Measurements from ENCODE around the gene TGOLN2. TPM values are rescaled to one million over a fixed set of nuclear protein-coding genes. Genes with fewer than 3 reads are reported as not detected.

The TGOLN2 gene
- total and polyA plus RNA-seq, 2 of the 13 experiments (the other 11 are each of a cell fraction or from before 2014, with no cell fraction given): 99.6 to 155 TPM

- TF ChIP-seq GMEB2 (CRISPR knock-in tag; IDR thresholded peaks at IDR 0.05; ENCODE audit: low read depth): no peak
- TF ChIP-seq MED13 (CRISPR knock-in tag; IDR thresholded peaks at IDR 0.05): peak; percentile 92
- TF ChIP-seq KAT8 (CRISPR knock-in tag; IDR thresholded peaks at IDR 0.05): peak; percentile 95
- peak; percentile 94 for TF ChIP-seq THAP9 (CRISPR knock-in tag; IDR thresholded peaks at IDR 0.05; ENCODE audit: borderline replicate concordance)
- no peak for TF ChIP-seq MBNL3 (CRISPR knock-in tag; conservative IDR thresholded peaks at IDR 0.05)
- TF ChIP-seq AFF4 (CRISPR knock-in tag; IDR thresholded peaks at IDR 0.05): no peak; the same call in 1 of the 2 replicates
- peak; percentile 96 for TF ChIP-seq ZNF343 (CRISPR knock-in tag; IDR thresholded peaks at IDR 0.05)
- TF ChIP-seq MED8 (CRISPR knock-in tag; IDR thresholded peaks at IDR 0.05; ENCODE audit: insufficient replicate concordance): peak; percentile 55
- TF ChIP-seq CEBPZ (IDR thresholded peaks at IDR 0.05; ENCODE audit: low read length): no peak
- TF ChIP-seq ZNF691 (CRISPR knock-in tag; IDR thresholded peaks at IDR 0.05; ENCODE audit: borderline replicate concordance, low read depth): peak; percentile 94
- no peak; the same call in 1 of the 2 replicates for TF ChIP-seq NCOR1 (IDR thresholded peaks at IDR 0.05; ENCODE audit: borderline replicate concordance, low read length)
- TF ChIP-seq ZNF576 (CRISPR knock-in tag; IDR thresholded peaks at IDR 0.05): peak; percentile 68; the same call in 1 of the 2 replicates
- peak; percentile 73 for TF ChIP-seq E2F5 (CRISPR knock-in tag; conservative IDR thresholded peaks at IDR 0.05)
Measured at GRCh38 chr2:85327822-85328617, at the start of gene TGOLN2 (continued).

Data from HepG2 (cell line).